Ishikawa (cell line): Measurements from ENCODE around the gene GDPD5.

ENCODE experiments used
- CEBPB ChIP-seq: IDR thresholded peaks from 2 replicates; pipeline ENCODE4 v1.6.1; 2012
- CREB1 ChIP-seq: IDR thresholded peaks from 2 replicates; pipeline ENCODE4 v1.6.1; 2012; ENCODE audit warnings: low read depth
- EGR1 ChIP-seq: IDR thresholded peaks from 2 replicates; pipeline ENCODE4 v1.6.1; 2012
- EP300 ChIP-seq: IDR thresholded peaks from 2 replicates; pipeline ENCODE4 v1.6.1; 2012; ENCODE audit warnings: borderline replicate concordance
- FOXM1 ChIP-seq: IDR thresholded peaks from 2 replicates; pipeline ENCODE4 v1.6.1; 2012; ENCODE audit warnings: low read depth, borderline replicate concordance
- NFIC ChIP-seq: IDR thresholded peaks from 2 replicates; pipeline ENCODE4 v1.6.1; 2012
- RAD21 ChIP-seq: IDR thresholded peaks from 2 replicates; pipeline ENCODE4 v1.6.1; 2012; ENCODE audit warnings: low read depth
- TAF1 ChIP-seq: IDR thresholded peaks from 2 replicates; pipeline ENCODE4 v1.6.1; 2012; ENCODE audit warnings: low read depth, mild to moderate bottlenecking
- TCF12 ChIP-seq: IDR thresholded peaks from 2 replicates; pipeline ENCODE4 v1.6.1; 2012; ENCODE audit warnings: low read depth
- TEAD4 ChIP-seq: IDR thresholded peaks from 2 replicates; pipeline ENCODE4 v1.6.1; 2012
- USF1 ChIP-seq: IDR thresholded peaks from 2 replicates; pipeline ENCODE4 v1.6.1; 2012
- YY1 ChIP-seq: IDR thresholded peaks from 2 replicates; pipeline ENCODE4 v1.6.1; 2012; ENCODE audit warnings: low read depth
- ZBTB7A ChIP-seq: IDR thresholded peaks from 2 replicates; pipeline ENCODE4 v1.6.1; 2012; ENCODE audit warnings: low read depth
- TF ChIP-seq, protein P1 (sequence below): IDR thresholded peaks from 2 replicates; pipeline ENCODE4 v1.6.1; 2012; ENCODE audit warnings: low read depth, mild to moderate bottlenecking
- TF ChIP-seq, protein P2 (sequence below): IDR thresholded peaks from 2 replicates; pipeline ENCODE4 v1.6.1; 2012

GDPD5 gene

GRCh38 chr11:75566763-75567279, 41.1 kb upstream of the GDPD5 start:
- TF ChIP-seq ZBTB7A: no peak
- TF ChIP-seq TAF1: no peak
- TF ChIP-seq EGR1: no peak
- no peak for TF ChIP-seq TEAD4
- no peak for TF ChIP-seq TCF12
- no peak for TF ChIP-seq CREB1
- no peak for TF ChIP-seq RAD21
- TF ChIP-seq, protein P1, sequence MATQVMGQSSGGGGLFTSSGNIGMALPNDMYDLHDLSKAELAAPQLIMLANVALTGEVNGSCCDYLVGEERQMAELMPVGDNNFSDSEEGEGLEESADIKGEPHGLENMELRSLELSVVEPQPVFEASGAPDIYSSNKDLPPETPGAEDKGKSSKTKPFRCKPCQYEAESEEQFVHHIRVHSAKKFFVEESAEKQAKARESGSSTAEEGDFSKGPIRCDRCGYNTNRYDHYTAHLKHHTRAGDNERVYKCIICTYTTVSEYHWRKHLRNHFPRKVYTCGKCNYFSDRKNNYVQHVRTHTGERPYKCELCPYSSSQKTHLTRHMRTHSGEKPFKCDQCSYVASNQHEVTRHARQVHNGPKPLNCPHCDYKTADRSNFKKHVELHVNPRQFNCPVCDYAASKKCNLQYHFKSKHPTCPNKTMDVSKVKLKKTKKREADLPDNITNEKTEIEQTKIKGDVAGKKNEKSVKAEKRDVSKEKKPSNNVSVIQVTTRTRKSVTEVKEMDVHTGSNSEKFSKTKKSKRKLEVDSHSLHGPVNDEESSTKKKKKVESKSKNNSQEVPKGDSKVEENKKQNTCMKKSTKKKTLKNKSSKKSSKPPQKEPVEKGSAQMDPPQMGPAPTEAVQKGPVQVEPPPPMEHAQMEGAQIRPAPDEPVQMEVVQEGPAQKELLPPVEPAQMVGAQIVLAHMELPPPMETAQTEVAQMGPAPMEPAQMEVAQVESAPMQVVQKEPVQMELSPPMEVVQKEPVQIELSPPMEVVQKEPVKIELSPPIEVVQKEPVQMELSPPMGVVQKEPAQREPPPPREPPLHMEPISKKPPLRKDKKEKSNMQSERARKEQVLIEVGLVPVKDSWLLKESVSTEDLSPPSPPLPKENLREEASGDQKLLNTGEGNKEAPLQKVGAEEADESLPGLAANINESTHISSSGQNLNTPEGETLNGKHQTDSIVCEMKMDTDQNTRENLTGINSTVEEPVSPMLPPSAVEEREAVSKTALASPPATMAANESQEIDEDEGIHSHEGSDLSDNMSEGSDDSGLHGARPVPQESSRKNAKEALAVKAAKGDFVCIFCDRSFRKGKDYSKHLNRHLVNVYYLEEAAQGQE: no peak
- no peak for TF ChIP-seq YY1
- TF ChIP-seq CEBPB: no peak
- TF ChIP-seq, protein P2, sequence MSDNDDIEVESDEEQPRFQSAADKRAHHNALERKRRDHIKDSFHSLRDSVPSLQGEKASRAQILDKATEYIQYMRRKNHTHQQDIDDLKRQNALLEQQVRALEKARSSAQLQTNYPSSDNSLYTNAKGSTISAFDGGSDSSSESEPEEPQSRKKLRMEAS: no peak

DNA sequence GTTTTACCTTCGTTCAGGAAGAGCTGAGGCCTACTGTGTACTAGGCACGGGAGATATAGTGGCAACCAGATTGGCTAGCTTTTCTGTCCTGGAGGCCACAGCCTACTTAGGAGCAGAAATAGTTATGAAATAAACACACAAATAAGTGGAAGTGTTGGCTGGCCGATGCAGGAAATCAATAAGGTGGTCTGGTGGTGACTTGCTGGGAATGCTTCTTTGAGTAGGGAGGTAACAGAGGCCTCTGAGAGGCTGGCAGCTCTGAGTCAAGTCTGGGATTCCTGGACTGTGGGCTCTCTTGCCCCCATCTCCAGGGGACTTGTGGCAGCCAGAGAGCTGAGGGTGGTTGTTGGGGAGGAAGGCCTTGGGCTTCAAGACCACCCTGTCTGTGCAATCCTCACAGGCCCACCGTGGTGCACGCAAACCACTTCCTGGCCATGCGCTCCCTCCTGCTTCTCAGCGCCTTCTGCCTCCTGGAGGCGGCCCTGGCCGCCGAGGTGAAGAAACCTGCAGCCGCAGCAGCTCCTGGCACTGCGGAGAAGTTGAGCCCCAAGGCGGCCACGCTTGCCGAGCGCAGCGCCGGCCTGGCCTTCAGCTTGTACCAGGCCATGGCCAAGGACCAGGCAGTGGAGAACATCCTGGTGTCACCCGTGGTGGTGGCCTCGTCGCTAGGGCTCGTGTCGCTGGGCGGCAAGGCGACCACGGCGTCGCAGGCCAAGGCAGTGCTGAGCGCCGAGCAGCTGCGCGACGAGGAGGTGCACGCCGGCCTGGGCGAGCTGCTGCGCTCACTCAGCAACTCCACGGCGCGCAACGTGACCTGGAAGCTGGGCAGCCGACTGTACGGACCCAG, 40.4 kb upstream of the GDPD5 start:
- TF ChIP-seq EGR1: no peak

DNA sequence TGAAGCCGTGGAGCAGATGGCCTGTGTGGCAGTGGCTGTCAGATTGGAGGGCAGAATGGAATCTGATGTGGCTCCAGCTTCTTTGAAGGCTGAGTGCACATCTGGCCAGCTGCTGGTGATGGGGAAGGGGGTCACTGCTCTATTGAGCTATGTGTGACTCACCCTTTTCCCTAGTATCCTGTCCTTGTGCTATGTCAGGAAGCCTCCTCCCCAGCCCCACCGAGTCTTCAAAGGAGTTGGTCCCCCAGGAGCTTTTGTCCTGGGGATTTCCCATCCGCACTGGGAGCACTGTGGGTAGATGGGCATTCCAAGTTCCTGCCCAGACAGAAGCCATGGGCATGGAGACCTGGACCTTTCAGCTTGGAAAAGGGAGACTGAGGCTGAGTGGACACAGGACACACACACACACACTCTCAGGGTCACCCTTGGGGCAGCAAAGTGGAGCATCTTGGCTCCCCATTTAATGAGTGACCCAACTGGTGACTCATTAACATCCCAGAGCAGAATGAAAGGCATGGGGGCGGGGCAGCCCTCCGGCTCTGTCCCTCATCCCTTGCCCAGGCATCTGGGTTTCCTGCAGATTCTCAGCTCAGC, 39.6 kb upstream of the GDPD5 start:
- TF ChIP-seq USF1 (no peak), YY1 (no peak), TEAD4 (no peak), TAF1 (no peak), CEBPB (no peak), EP300 (no peak), FOXM1 (no peak), NFIC (no peak), RAD21 (no peak), ZBTB7A (no peak), CREB1 (no peak), EGR1 (no peak), TCF12 (no peak)
- TF ChIP-seq, protein P1: no peak
- TF ChIP-seq, protein P2: no peak

DNA sequence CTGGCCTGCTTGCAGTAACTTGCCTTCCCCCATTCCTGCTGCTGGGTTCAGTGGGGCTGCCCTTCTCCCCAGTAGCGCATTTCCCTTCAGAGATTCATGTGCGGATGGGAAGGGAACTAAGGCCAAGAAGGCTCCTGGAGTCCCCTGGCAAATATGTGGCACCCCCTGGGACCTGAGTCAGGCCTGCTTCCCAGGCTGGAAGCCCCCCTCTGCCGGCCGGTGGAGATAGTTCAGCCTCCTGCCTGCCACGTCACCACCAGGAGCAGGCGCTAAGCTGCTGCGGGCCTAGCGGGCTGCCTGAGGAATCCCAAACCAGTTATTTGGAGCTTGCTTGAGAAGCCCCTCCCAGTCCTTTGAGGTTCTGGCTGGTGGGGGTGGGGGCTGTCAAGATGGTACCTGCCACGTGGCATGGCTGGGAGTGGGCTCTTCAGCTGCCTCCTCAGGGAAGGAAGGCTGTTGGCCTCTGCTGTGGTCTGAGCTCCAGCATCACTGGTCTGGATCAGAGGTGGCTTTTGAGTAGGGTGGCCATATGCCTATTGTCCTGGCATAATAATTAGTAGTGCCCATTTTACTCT, 38.3 kb upstream of the GDPD5 start:
- TF ChIP-seq EP300 (no peak), TEAD4 (no peak), FOXM1 (no peak), CEBPB (no peak)

GRCh38 chr11:75563501-75563977, 37.8 kb upstream of the GDPD5 start:
- TF ChIP-seq, protein P1: no peak
- TF ChIP-seq RAD21 (no peak), YY1 (no peak), FOXM1 (no peak), EGR1 (no peak), ZBTB7A (no peak), TCF12 (no peak), TAF1 (no peak), TEAD4 (no peak), CREB1 (no peak), USF1 (no peak), EP300 (no peak), CEBPB (no peak), NFIC (no peak)
- TF ChIP-seq, protein P2: no peak
